Panc1 (cell line): ENCODE measurements around the gene FPR1. TPM values are rescaled to one million over a fixed set of nuclear protein-coding genes. Genes with fewer than 3 reads are reported as not detected.

Experiments
- ATAC-seq: fragments of 200-7000 bp; cut with Tn5 transposase; 2 replicates; pipeline ENCODE4 v1.9.1; 2020; ENCODE audit warnings: mild to moderate bottlenecking, moderate library complexity
- BruUV-seq: library from RNA; stranded (reverse); fragments of 400-500 nt; replicated peaks from 2 replicates; lab custom pipeline; 2021; lab: Mats Ljungman, UMichigan
- CTCF ChIA-PET: fragments of 300-600 bp; sonication (Branson Sonifier 250); formaldehyde crosslinking; loops from one replicate; lab custom pipeline; 2022; ENCODE audit warnings: antibody characterized with exemption; lab: Charles Lee
- POLR2A ChIA-PET: fragments of 300-600 bp; sonication (Branson Sonifier 250); formaldehyde crosslinking; loops from one replicate; lab custom pipeline; 2022; ENCODE audit warnings: antibody characterized with exemption; lab: Charles Lee
- DNase-seq: peaks from one replicate; pipeline ENCODE4 v3.0.0-alpha.2; 2010; ENCODE audit warnings: low read depth, low spot score
- H3K27ac ChIP-seq: 2 replicates; pipeline ENCODE4 v1.5.1; 2011; ENCODE audit warnings: mild to moderate bottlenecking, low read length, inconsistent platforms
- H3K27me3 ChIP-seq: fragments of 200-500 bp; sonication (Bioruptor generic); 2 replicates; pipeline ENCODE4 v1.6.0; 2014; ENCODE audit warnings: low read length, inconsistent platforms; ENCODE audit not compliant: control insufficient read depth, insufficient read depth
- H3K36me3 ChIP-seq: fragments of 200-500 bp; sonication (Bioruptor generic); 2 replicates; pipeline ENCODE4 v1.5.1; 2014; ENCODE audit warnings: inconsistent platforms, mild to moderate bottlenecking, low read length, moderate library complexity; ENCODE audit not compliant: control insufficient read depth, insufficient read depth
- H3K4me1 ChIP-seq: 2 replicates; pipeline ENCODE4 v1.5.1; 2011; ENCODE audit warnings: inconsistent platforms, mild to moderate bottlenecking, low read length, moderate library complexity; ENCODE audit not compliant: control insufficient read depth, insufficient read depth
- H3K4me3 ChIP-seq, 2 experiments: 2 replicates each; pipeline ENCODE4 v1.5.1; 2011 to 2012; ENCODE audit warnings: low read depth in 2 of 2, low read length in 2 of 2, mild to moderate bottlenecking in 2 of 2, inconsistent platforms in 1 of 2, moderate library complexity in 1 of 2
- H3K9me3 ChIP-seq: fragments of 200-500 bp; sonication (Bioruptor generic); 2 replicates; pipeline ENCODE4 v1.5.1; 2014; ENCODE audit warnings: low read depth, mild to moderate bottlenecking, inconsistent platforms, low read length, moderate library complexity; ENCODE audit not compliant: control insufficient read depth, insufficient read depth
- CTCF ChIP-seq: fragments of 450-650 bp; IDR thresholded peaks from 2 replicates; pipeline ENCODE4 v1.5.1; 2017; ENCODE audit warnings: mild to moderate bottlenecking
- POLR2AphosphoS5 ChIP-seq: IDR thresholded peaks from 2 replicates; pipeline ENCODE4 v1.6.1; 2012; ENCODE audit warnings: mild to moderate bottlenecking, low read depth, low read length, moderate library complexity
- REST ChIP-seq, 2 experiments: IDR thresholded peaks; 2 replicates each; pipeline ENCODE4 v1.6.1; 2011 to 2012; ENCODE audit warnings: low read depth in 2 of 2, control low read depth in 1 of 2, low read length in 1 of 2, mild to moderate bottlenecking in 1 of 2, moderate library complexity in 1 of 2; ENCODE audit not compliant: insufficient read depth in 1 of 2
- SIN3A ChIP-seq: IDR thresholded peaks from 2 replicates; pipeline ENCODE4 v1.6.1; 2012; ENCODE audit warnings: low read depth, mild to moderate bottlenecking, low read length, moderate library complexity, borderline replicate concordance; ENCODE audit not compliant: insufficient read depth
- TCF7L2 ChIP-seq: IDR thresholded peaks from 2 replicates; pipeline ENCODE4 v1.6.1; 2011; ENCODE audit warnings: mild to moderate bottlenecking, low read depth, low read length, inconsistent platforms
- in situ Hi-C: cut with HindIII; loops from 2 replicates; pipeline ENCODE4 v1.10.0; 2016; ENCODE audit warnings: low sequenced_read_pairs, low pct_unique_long_range_greater_than_20kb
- intact Hi-C: fragments of 100-400 bp; cut with micrococcal nuclease; formaldehyde crosslinking; loops from one replicate; pipeline ENCODE4 v1.10.0; 2022; ENCODE audit not compliant: unreplicated experiment
- total RNA-seq: library from RNA; stranded (reverse); gene quantifications from one replicate; pipeline ENCODE4 v1.2.1, GENCODE V29; 2021; ENCODE audit not compliant: unreplicated experiment

The FPR1 gene
- total RNA-seq, 1 experiment from 2014 or later: not detected

- Histone ChIP-seq H3K4me3 (no peak overlapping the region), H3K27me3 (no peaks in the 10 kb centered on the region), H3K36me3 (no peaks in the 10 kb centered on the region), H3K4me1 (no peaks in the 10 kb centered on the region), H3K27ac (no peak overlapping the region), H3K9me3 (no peaks in the 10 kb centered on the region)
- intact Hi-C loops (no loop called here), in situ Hi-C loops (no loop called here)
- ChIA-PET CTCF (no interaction called here), POLR2A (no interaction called here)
- no TSS peak for BruUV-seq
- ATAC-seq: no peak
- DNase-seq: no peak
- TF ChIP-seq POLR2AphosphoS5: no peak
- TF ChIP-seq SIN3A: no peak
- TF ChIP-seq REST (IDR thresholded peaks at IDR 0.05; ENCODE audit: insufficient read depth in 1 of 2, low read depth in 2 of 2, low read length in 1 of 2): no peak
- no peak for TF ChIP-seq TCF7L2
- no peak for TF ChIP-seq CTCF
Measured at GRCh38 chr19:51766461-51766860, 14.8 kb upstream of the FPR1 start.

- ATAC-seq (no peak), DNase-seq (no peak)
- Histone ChIP-seq H3K36me3 (no peaks in the 10 kb centered on the region), H3K27ac (no peak overlapping the region), H3K9me3 (no peaks in the 10 kb centered on the region), H3K27me3 (no peaks in the 10 kb centered on the region; the same call in 1 of the 2 replicates), H3K4me1 (no peaks in the 10 kb centered on the region), H3K4me3 (no peak overlapping the region)
- in situ Hi-C loops: no loop called here
- BruUV-seq: no TSS peak
- ChIA-PET CTCF (no interaction called here), POLR2A (no interaction called here)
- intact Hi-C loops: no loop called here
- TF ChIP-seq TCF7L2 (no peak), SIN3A (no peak), REST (IDR thresholded peaks at IDR 0.05; ENCODE audit: insufficient read depth in 1 of 2, low read depth in 2 of 2, low read length in 1 of 2) (no peak), CTCF (no peak), POLR2AphosphoS5 (no peak)
Measured at GRCh38 chr19:51765086-51765485, 13.4 kb upstream of the FPR1 start.
